Right lobe of liver (tissue), 6 donors: ENCODE measurements around the gene CTBS. TPM values are rescaled to one million over a fixed set of nuclear protein-coding genes. Genes with fewer than 3 reads are reported as not detected.

ENCODE experiments used
- ATAC-seq, 4 donors: fragments of 200-7000 bp; cut with Tn5 transposase; one replicate each; pipeline ENCODE4 v1.9.1; 2020; ENCODE audit warnings: mild to moderate bottlenecking in 4 of 4, moderate library complexity in 4 of 4
- DNase-seq, 3 donors: peaks; one replicate each; pipeline ENCODE4 v3.0.0-alpha.2; 2020
- H3K27ac ChIP-seq, 3 donors: fragments of 200-600 bp; one replicate each; pipeline ENCODE4 v1.8.0; 2022
- H3K27me3 ChIP-seq, 2 donors: fragments of 200-600 bp; one replicate each; pipeline ENCODE4 v1.8.0; 2022
- H3K36me3 ChIP-seq, 4 donors: fragments of 200-600 bp; sonication (generic) in 1 of 4; one replicate each; pipeline versions ENCODE4 v1.5.1 to v1.8.0; 2017 to 2022; ENCODE audit warnings: control low read depth in 1 of 4
- H3K4me1 ChIP-seq, 4 donors: fragments of 200-600 bp; sonication (generic) in 1 of 4; one replicate each; pipeline versions ENCODE4 v1.5.1 to v1.8.0; 2017 to 2022; ENCODE audit warnings: control low read depth in 1 of 4
- H3K4me3 ChIP-seq, 3 donors: fragments of 200-600 bp; one replicate each; pipeline ENCODE4 v1.8.0; 2022
- H3K9me3 ChIP-seq, 4 donors: fragments of 200-600 bp; sonication (generic) in 1 of 4; one replicate each; pipeline versions ENCODE4 v1.5.1 to v1.8.0; 2017 to 2022; ENCODE audit warnings: control low read depth in 1 of 4
- CTCF ChIP-seq, 4 donors: fragments of 200-600 bp in 3 of 4; fragments of 450-650 bp in 1 of 4; IDR thresholded peaks; one replicate each; pipeline versions ENCODE4 v1.5.1 to v1.8.0; 2016 to 2022; ENCODE audit warnings: antibody characterized with exemption in 4 of 4, mild to moderate bottlenecking in 2 of 4
- POLR2A ChIP-seq: fragments of 450-650 bp; IDR thresholded peaks from one replicate; pipeline ENCODE4 v1.6.1; 2017; ENCODE audit warnings: antibody characterized with exemption, mild to moderate bottlenecking
- WGBS: methylation state at CpG from one replicate; pipeline ENCODE4 v1.1.6; 2018; ENCODE audit warnings: low coverage, low lambda C conversion rate; ENCODE audit not compliant: insufficient coverage; ENCODE audit errors: missing lambda C conversion rate; 5-methylcytosine and 5-hydroxymethylcytosine counted together
- intact Hi-C, 2 donors: fragments of 100-400 bp; cut with DNase I; formaldehyde crosslinking; loops; one replicate each; pipeline versions ENCODE4 v1.11.2 to v1.14.1; 2022
- total RNA-seq, 6 experiments: library from RNA; depleted of rRNA in 2 of 6; stranded (reverse); fragments of >200 nt in 2 of 6; fragmentation: NEBNext Ultra II Directional in 3 of 6; extraction: Animal tissue kit (Norgen Biotek cat#: 25700) in 3 of 6; gene quantifications; one replicate each; pipeline versions ENCODE4 v1.1.0 to v1.2.4, GENCODE V29; 2016 to 2023
- donor health status: DM: no; HTN: yes; CAD: no.
- donor health status: DM: no; HTN: no; CAD: no.
- donor health status: DM: no; HTN: no; CAD: no.
- donor health status: DM: no; HTN: yes; CAD: no.
- donor health status: DM: no; HTN: yes; CAD: no.

CTBS gene
- total RNA-seq, 6 experiments from 2014 or later = 18.9 to 29.5 (median 24.4) TPM

GRCh38 chr1:84584126-84584525 is 9.9 kb upstream of the CTBS start:
- H3K9me3 ChIP-seq = no peaks in the 10 kb centered on the region
- TF ChIP-seq POLR2A (no peak), CTCF (IDR thresholded peaks at IDR 0.05) (no peak)
- H3K4me3 ChIP-seq = no peak overlapping the region
- DNase-seq (no peak), ATAC-seq (no peak)
- 70% methylated on average over 2 of the region's 2 CpGs for WGBS
- intact Hi-C loops = no loop called here
- no peaks in the 10 kb centered on the region for H3K27me3 ChIP-seq
- no peaks in the 10 kb centered on the region for H3K36me3 ChIP-seq
- no peak overlapping the region for H3K27ac ChIP-seq
- no peaks in the 10 kb centered on the region for H3K4me1 ChIP-seq

GRCh38 chr1:84583648-84584047 is 9.4 kb upstream of the CTBS start:
- Histone ChIP-seq H3K4me1 (no peaks in the 10 kb centered on the region), H3K4me3 (no peak overlapping the region), H3K27ac (no peak overlapping the region), H3K36me3 (no peaks in the 10 kb centered on the region), H3K9me3 (no peaks in the 10 kb centered on the region), H3K27me3 (no peaks in the 10 kb centered on the region)
- intact Hi-C loops = no loop called here
- DNase-seq = no peak
- no peak for ATAC-seq
- WGBS = 81% methylated on average over 9 of the region's 10 CpGs
- TF ChIP-seq POLR2A (no peak), CTCF (IDR thresholded peaks at IDR 0.05) (no peak)

GRCh38 chr1:84582802-84583587 is 8.8 kb upstream of the CTBS start:
- no peaks in the 10 kb centered on the region for H3K4me1 ChIP-seq
- ATAC-seq (no peak), DNase-seq (no peak)
- no peak overlapping the region for H3K4me3 ChIP-seq
- no peak overlapping the region for H3K27ac ChIP-seq
- H3K36me3 ChIP-seq = no peaks in the 10 kb centered on the region
- no peaks in the 10 kb centered on the region for H3K27me3 ChIP-seq
- intact Hi-C loops = no loop called here
- H3K9me3 ChIP-seq = no peaks in the 10 kb centered on the region
- TF ChIP-seq POLR2A = no peak
- no peak for TF ChIP-seq CTCF (IDR thresholded peaks at IDR 0.05)
- WGBS = 76% methylated on average over 6 of the region's 7 CpGs

- Histone ChIP-seq H3K27ac (no peak overlapping the region), H3K36me3 (no peaks in the 10 kb centered on the region), H3K27me3 (no peaks in the 10 kb centered on the region), H3K4me1 (no peaks in the 10 kb centered on the region), H3K4me3 (no peak overlapping the region), H3K9me3 (no peaks in the 10 kb centered on the region)
- TF ChIP-seq CTCF (IDR thresholded peaks at IDR 0.05) = no peak
- TF ChIP-seq POLR2A = no peak
- no peak for ATAC-seq
- WGBS = 97% methylated on average over 3 of the region's 3 CpGs
- no peak for DNase-seq
- intact Hi-C loops = no loop called here
Observed at GRCh38 chr1:84581648-84582047, 7.4 kb upstream of the CTBS start.
